Lower lobe of right lung (tissue), 2 donors: Measurements from ENCODE around the gene F11. TPM values are rescaled to one million over a fixed set of nuclear protein-coding genes. Genes with fewer than 3 reads are reported as not detected.

Experiments
- ATAC-seq, 2 donors: fragments of 200-7000 bp; cut with Tn5 transposase; one replicate each; pipeline ENCODE4 v1.9.1; 2020 to 2022; ENCODE audit warnings: mild to moderate bottlenecking in 2 of 2, moderate library complexity in 2 of 2
- DNase-seq: peaks from one replicate; pipeline ENCODE4 v3.0.0-alpha.2; 2020
- H3K27ac ChIP-seq: fragments of 200-600 bp; one replicate; pipeline ENCODE4 v1.8.0; 2022
- H3K27me3 ChIP-seq: fragments of 200-600 bp; one replicate; pipeline ENCODE4 v1.8.0; 2022; ENCODE audit warnings: low read depth
- H3K36me3 ChIP-seq: fragments of 200-600 bp; one replicate; pipeline ENCODE4 v1.8.0; 2022; ENCODE audit warnings: mild to moderate bottlenecking
- H3K4me1 ChIP-seq: fragments of 200-600 bp; one replicate; pipeline ENCODE4 v1.8.0; 2022
- H3K4me3 ChIP-seq: fragments of 200-600 bp; one replicate; pipeline ENCODE4 v1.8.0; 2022; ENCODE audit warnings: mild to moderate bottlenecking
- H3K9me3 ChIP-seq: fragments of 200-600 bp; one replicate; pipeline ENCODE4 v1.8.0; 2022
- intact Hi-C: fragments of 100-400 bp; cut with DNase I; formaldehyde crosslinking; loops from one replicate; pipeline ENCODE4 v1.11.0; 2022
- long read RNA-seq: library from polyadenylated mRNA; unstranded; transcript quantifications from one replicate; pipeline ENCODE4 v2.0.0, GENCODE V29; 2021
- total RNA-seq: library from RNA; stranded (reverse); fragmentation: NEBNext Ultra II Directional; extraction: Animal tissue kit (Norgen Biotek cat#: 25700); gene quantifications from one replicate; pipeline ENCODE4 v1.2.1, GENCODE V29; 2021
- TF ChIP-seq, protein P1 (sequence below): fragments of 200-600 bp; IDR thresholded peaks from one replicate; pipeline ENCODE4 v1.8.0; 2022; ENCODE audit warnings: antibody characterized with exemption, mild to moderate bottlenecking
- donor health status: DM: no; HTN: yes; CAD: no; lungs with severe emphysema.

Gene F11
- 20.5 TPM for total RNA-seq
- long read RNA-seq, transcript F11-203 (15 exons, 2,396 nt): major isoform, 6 of 18 reads
- long read RNA-seq, partial matches to known transcripts: 4 of 18 reads
- long read RNA-seq, other reads (novel, unspliced or antisense): 8 of 18 reads

DNA sequence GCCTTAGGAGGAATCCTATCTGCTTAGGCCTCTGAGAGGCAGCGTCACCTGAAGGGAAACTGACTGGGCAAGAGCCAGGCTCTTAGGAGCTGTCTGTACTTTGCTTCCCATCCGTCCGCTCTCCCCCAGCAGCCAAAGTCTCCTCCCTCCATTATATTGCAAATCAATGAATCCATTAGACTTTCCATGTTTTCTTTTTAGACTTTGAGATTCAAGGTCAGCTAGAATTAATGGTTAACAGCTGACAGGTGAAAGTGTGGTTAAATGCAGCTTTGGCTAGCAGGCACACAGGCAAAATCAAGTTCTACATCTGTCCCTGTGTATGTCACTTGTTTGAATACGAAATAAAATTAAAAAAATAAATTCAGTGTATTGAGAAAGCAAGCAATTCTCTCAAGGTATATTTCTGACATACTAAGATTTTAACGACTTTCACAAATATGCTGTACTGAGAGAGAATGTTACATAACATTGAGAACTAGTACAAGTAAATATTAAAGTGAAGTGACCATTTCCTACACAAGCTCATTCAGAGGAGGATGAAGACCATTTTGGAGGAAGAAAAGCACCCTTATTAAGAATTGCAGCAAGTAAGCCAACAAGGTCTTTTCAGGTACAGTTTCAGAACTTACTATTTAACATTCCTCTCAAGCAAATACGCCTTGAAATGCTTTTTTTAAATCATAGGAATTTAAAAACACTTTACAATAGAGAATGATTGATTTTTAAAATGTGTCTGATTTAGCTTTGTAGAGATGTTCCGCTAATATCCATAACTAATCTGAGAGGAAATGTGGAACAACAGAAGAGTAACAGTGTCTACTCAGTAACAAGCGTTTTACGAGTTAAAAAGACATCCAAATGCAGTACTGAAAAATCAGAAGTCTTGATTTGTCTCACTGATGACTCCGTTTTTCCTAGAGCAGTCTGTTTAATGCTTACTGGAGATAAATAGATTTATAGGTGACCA is at the start of gene F11:
F11 (plus strand) TSS at position 507 of the 970 bp plus-strand sequence. CDS start 948 bp downstream, outside the sequence.
- ATAC-seq: peak; percentile 43 to 85
- H3K27ac ChIP-seq: peak within 1 kb of the TSS; percentile 32

DNA sequence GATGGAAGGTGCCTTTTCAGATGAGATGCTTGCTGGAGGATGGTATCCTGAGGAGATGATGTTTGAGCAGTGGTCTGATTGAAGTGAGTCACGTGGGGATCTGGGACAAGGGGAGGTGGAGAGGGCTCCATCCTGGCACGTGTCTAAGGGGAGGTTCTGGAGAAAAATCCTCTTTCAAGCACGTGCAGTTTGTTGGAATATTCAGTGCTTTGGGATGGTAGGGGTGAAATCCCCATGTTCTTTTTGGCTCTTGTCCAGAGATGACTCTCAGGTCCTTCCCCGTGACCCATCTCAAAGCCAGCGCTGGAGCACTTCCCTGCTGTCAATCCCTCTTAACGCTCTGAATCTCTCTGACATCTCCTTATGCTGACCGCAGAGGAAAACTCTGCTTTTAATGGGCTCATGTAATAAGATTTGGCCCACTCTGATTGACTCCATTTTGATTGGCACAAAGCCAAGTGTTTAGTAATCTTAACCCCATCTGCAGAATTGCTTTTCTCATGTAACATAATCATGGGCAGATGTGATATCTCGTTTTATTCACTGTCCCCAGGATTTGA is 49.4 kb upstream of the F11 start:
- ATAC-seq (no peak), DNase-seq (no peak)
- Histone ChIP-seq H3K27ac (no peak overlapping the region), H3K27me3 (no peaks in the 10 kb centered on the region), H3K9me3 (no peaks in the 10 kb centered on the region), H3K4me1 (no peaks in the 10 kb centered on the region), H3K36me3 (no peaks in the 10 kb centered on the region), H3K4me3 (no peak overlapping the region)
- TF ChIP-seq, protein P1, sequence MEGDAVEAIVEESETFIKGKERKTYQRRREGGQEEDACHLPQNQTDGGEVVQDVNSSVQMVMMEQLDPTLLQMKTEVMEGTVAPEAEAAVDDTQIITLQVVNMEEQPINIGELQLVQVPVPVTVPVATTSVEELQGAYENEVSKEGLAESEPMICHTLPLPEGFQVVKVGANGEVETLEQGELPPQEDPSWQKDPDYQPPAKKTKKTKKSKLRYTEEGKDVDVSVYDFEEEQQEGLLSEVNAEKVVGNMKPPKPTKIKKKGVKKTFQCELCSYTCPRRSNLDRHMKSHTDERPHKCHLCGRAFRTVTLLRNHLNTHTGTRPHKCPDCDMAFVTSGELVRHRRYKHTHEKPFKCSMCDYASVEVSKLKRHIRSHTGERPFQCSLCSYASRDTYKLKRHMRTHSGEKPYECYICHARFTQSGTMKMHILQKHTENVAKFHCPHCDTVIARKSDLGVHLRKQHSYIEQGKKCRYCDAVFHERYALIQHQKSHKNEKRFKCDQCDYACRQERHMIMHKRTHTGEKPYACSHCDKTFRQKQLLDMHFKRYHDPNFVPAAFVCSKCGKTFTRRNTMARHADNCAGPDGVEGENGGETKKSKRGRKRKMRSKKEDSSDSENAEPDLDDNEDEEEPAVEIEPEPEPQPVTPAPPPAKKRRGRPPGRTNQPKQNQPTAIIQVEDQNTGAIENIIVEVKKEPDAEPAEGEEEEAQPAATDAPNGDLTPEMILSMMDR: no peak
- intact Hi-C loops: no loop called here

More for the DNA sequence above, at the start of gene F11:
- H3K36me3 ChIP-seq: no peaks in the 10 kb centered on the region
- H3K4me3 ChIP-seq: peak within 1 kb of the TSS; percentile 35
- TF ChIP-seq, protein P1: no peak
- no peaks in the 10 kb centered on the region for H3K27me3 ChIP-seq
- no peaks in the 10 kb centered on the region for H3K4me1 ChIP-seq
- intact Hi-C loops: no loop called here
- H3K9me3 ChIP-seq: no peaks in the 10 kb centered on the region
- DNase-seq: no peak

DNA sequence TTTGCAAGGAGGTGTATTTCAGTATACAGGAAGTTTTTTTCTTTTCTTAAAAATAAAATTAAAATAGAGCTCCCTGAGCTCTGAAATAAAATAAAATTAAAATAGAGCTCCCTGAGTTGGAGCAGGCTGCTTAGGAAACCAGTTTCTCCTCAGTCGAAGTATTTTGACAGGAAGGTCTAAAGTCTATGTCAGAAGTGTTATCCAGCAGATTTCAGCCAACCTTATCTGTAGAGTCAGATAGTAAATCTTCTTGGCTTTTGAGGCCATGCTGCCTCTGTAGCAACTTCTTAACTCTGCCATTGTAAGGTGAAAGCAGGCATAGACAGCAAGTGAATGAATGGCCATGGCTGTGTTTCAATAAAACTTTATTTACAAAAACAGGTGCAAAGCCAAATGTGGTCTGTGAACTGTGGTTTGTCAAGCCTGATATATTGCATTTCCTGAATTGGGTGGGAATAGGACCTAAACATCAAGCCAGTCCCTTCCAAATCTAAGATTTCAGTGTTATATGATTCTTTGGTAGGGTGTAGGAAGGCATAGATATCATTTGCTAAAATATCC is 48.2 kb upstream of the F11 start:
- ATAC-seq: no peak
- no peaks in the 10 kb centered on the region for H3K36me3 ChIP-seq
- no peaks in the 10 kb centered on the region for H3K9me3 ChIP-seq
- H3K4me1 ChIP-seq: no peaks in the 10 kb centered on the region
- no peak for DNase-seq
- no peak overlapping the region for H3K4me3 ChIP-seq
- intact Hi-C loops: no loop called here
- TF ChIP-seq, protein P1: no peak
- H3K27ac ChIP-seq: no peak overlapping the region
- H3K27me3 ChIP-seq: no peaks in the 10 kb centered on the region

DNA sequence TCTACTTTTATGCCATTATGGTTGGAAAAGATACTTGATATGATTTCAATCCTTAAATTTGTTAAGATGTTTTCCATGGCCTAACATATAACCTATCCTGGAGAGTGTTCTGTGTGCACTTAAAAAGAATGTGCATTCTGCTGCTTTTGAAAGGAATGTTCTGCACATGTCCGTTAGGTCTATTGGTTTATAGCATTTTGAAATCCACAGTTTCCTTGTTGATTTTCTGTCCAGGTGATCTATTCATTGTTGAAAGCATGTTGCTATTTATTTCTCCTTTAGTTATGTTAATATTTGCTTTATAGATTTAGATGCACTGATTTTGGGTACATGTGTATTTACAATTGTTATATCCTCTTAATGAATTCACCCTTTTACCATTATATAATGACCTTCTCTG is 44.4 kb upstream of the F11 start:
- TF ChIP-seq, protein P1: no peak
- H3K9me3 ChIP-seq: peaks cover 6% of the 10 kb centered on the region
- no peaks in the 10 kb centered on the region for H3K27me3 ChIP-seq
- no peaks in the 10 kb centered on the region for H3K36me3 ChIP-seq
- no peaks in the 10 kb centered on the region for H3K4me1 ChIP-seq
- intact Hi-C loops: no loop called here
- H3K4me3 ChIP-seq: no peak overlapping the region
- H3K27ac ChIP-seq: no peak overlapping the region
- ATAC-seq (no peak), DNase-seq (no peak)

DNA sequence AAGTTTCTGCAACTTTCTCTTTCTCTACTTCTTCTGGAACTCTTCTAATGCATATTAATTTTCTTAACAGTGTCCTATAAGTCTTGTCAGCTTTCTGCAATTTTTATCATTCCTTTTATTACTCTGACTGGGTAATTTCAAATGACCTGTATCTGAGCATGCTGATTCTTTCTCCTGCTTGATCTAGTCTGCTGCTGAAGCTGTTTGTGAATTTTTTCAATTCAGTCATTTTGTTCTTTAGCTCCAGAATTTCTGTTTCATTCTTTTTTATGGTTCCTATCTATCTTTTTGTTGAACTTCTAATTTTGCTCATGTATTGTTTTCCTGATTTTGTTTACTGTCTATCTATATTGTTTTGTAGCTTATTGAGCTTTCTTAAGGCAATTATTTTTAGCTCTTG is 40.1 kb upstream of the F11 start:
- TF ChIP-seq, protein P1: no peak

More for the DNA sequence above, 40.1 kb upstream of the F11 start:
- intact Hi-C loops: no loop called here
- H3K4me3 ChIP-seq: no peak overlapping the region
- no peaks in the 10 kb centered on the region for H3K27me3 ChIP-seq
- H3K4me1 ChIP-seq: no peaks in the 10 kb centered on the region
- no peaks in the 10 kb centered on the region for H3K36me3 ChIP-seq
- DNase-seq (no peak), ATAC-seq (no peak)
- peaks cover 6% of the 10 kb centered on the region for H3K9me3 ChIP-seq
- no peak overlapping the region for H3K27ac ChIP-seq
